Measurements from ENCODE around the gene ZNF219.

GRCh38 chr14:21098892-21099595 is 589 bp upstream of the ZNF219 start:
- TF ChIP-seq CEBPB (IDR thresholded peaks at IDR 0.05; ENCODE audit: borderline replicate concordance in 1 of 2, low read depth in 2 of 2, low read length in 2 of 2) (no peak), POLR2A (IDR thresholded peaks at IDR 0.05; ENCODE audit: low read depth, low read length) (no peak), CTCF (IDR thresholded peaks at IDR 0.05 in 2 of 3, conservative IDR thresholded peaks at IDR 0.05 in 1 of 3; ENCODE audit: control insufficient read depth in 2 of 3, extremely low read depth in 1 of 3, insufficient read depth in 1 of 3, low read depth in 3 of 3, low read length in 3 of 3) (no peak)
